GM11168 (cell line): ENCODE results near the gene ABCA12.

Experiments used
- in situ Hi-C: fragments of 300-500 bp; cut with MboI; formaldehyde crosslinking; loops from one replicate; pipeline ENCODE4 v1.12.0; 2022; ENCODE audit warnings: low sequenced_read_pairs; ENCODE audit not compliant: unreplicated experiment

The ABCA12 gene

GRCh38 chr2:214989187-214989586 lies 149.2 kb downstream of the ABCA12 start:
- in situ Hi-C loops, result no loop called here

- in situ Hi-C loops, result no loop called here
Measured at GRCh38 chr2:214987261-214987660, 151.2 kb downstream of the ABCA12 start.

GRCh38 chr2:214985619-214986018 lies 152.8 kb downstream of the ABCA12 start:
- in situ Hi-C loops, result no loop called here

- in situ Hi-C loops, result no loop called here
Measured at GRCh38 chr2:214966420-214966819, 172.0 kb downstream of the ABCA12 start.

- in situ Hi-C loops, result no loop called here
Measured at GRCh38 chr2:214960677-214961076, 177.7 kb downstream of the ABCA12 start.

GRCh38 chr2:214946949-214947348 lies 191.5 kb downstream of the ABCA12 start:
- in situ Hi-C loops, result no loop called here

GRCh38 chr2:214934006-214934405 lies 204.4 kb downstream of the ABCA12 start:
- in situ Hi-C loops, result no loop called here

GRCh38 chr2:214904634-214905033 lies 233.8 kb downstream of the ABCA12 start:
- in situ Hi-C loops, result no loop called here

- in situ Hi-C loops, result no loop called here
Measured at GRCh38 chr2:214904176-214904575, 234.2 kb downstream of the ABCA12 start.

GRCh38 chr2:214902286-214902685 lies 236.1 kb downstream of the ABCA12 start:
- in situ Hi-C loops, result no loop called here

- in situ Hi-C loops, result no loop called here
Measured at GRCh38 chr2:214899751-214900150, 238.7 kb downstream of the ABCA12 start.

- in situ Hi-C loops, result no loop called here
Measured at GRCh38 chr2:214896274-214896673, 242.2 kb downstream of the ABCA12 start.

- in situ Hi-C loops, result no loop called here
Measured at GRCh38 chr2:214895469-214895868, 243.0 kb downstream of the ABCA12 start.

- in situ Hi-C loops, result no loop called here
Measured at GRCh38 chr2:214889301-214889700, 249.1 kb downstream of the ABCA12 start.

GRCh38 chr2:214881647-214882202 lies 256.7 kb downstream of the ABCA12 start:
- in situ Hi-C loops, result no loop called here
